ENCODE measurements around the gene PRRG2. TPM values are rescaled to one million over a fixed set of nuclear protein-coding genes. Genes with fewer than 3 reads are reported as not detected.

PRRG2 gene
- total and polyA plus RNA-seq, 2 of the 13 experiments (the other 11 are each of a cell fraction or from before 2014, with no cell fraction given): 0.66 to 0.82 TPM

- TF ChIP-seq THAP9 (CRISPR knock-in tag; IDR thresholded peaks at IDR 0.05; ENCODE audit: borderline replicate concordance) (no peak), ADNP (CRISPR knock-in tag; IDR thresholded peaks at IDR 0.05) (no peak), ZFP36L2 (CRISPR knock-in tag; IDR thresholded peaks at IDR 0.05) (no peak)
Measured at GRCh38 chr19:49534632-49535385, 46.3 kb upstream of the PRRG2 start (continued).

GRCh38 chr19:49536921-49537462 is 44.1 kb upstream of the PRRG2 start:
- in situ Hi-C loops (cut with HindIII; ENCODE audit: extremely low pct_ligation_motif_present, low pct_unique_long_range_greater_than_20kb) (no loop called here), intact Hi-C loops (cut with micrococcal nuclease; ENCODE audit: unreplicated experiment) (no loop called here)
- H2AFZ ChIP-seq (ENCODE audit: low read length): no peak overlapping the region
- H3K4me2 ChIP-seq (ENCODE audit: low read depth, low read length): no peak overlapping the region
- DNase-seq (ENCODE audit: low spot score): no peak
- no peaks in the 10 kb centered on the region for H3K4me1 ChIP-seq (ENCODE audit: insufficient read depth, low read length)
- H3K27ac ChIP-seq (ENCODE audit: extremely low read length, insufficient read depth, low read length): no peak overlapping the region
- FAIRE-seq: no peak
- peaks cover 10 to 37% of the 10 kb centered on the region in 2 experiments for H3K36me3 ChIP-seq (replicated peaks in 1 of 2; ENCODE audit: control insufficient read depth in 1 of 2, insufficient read depth in 2 of 2, low read length in 2 of 2)
- ChIA-PET POLR2A (no interaction called here), CTCF (ENCODE audit: low intra/inter-chr PET ratio, low total read pairs) (no interaction called here)
- H3K27me3 ChIP-seq (ENCODE audit: control insufficient read depth in 1 of 2, insufficient read depth in 2 of 2, low read length in 2 of 2): no peaks in the 10 kb centered on the region
- no peak overlapping the region for H3K9ac ChIP-seq (ENCODE audit: insufficient read depth, low read depth, low read length)
- H3K4me3 ChIP-seq (replicated peaks in 1 of 3; ENCODE audit: insufficient read depth in 1 of 3, low read depth in 2 of 3, low read length in 3 of 3): no peak overlapping the region
- no peaks in the 10 kb centered on the region for H4K20me1 ChIP-seq (ENCODE audit: insufficient read depth, low read length)
- no peaks in the 10 kb centered on the region for H3K9me3 ChIP-seq (ENCODE audit: low read length)
- H3K79me2 ChIP-seq (ENCODE audit: insufficient read depth, low read length): no peaks in the 10 kb centered on the region
- no TSS peak for BruUV-seq (replicated peaks)
- ATAC-seq: no peak
- 95% methylated on average over 16 of the region's 22 CpGs for WGBS (ENCODE audit: low lambda C conversion rate)
- TF ChIP-seq ZBED4 (CRISPR knock-in tag; IDR thresholded peaks at IDR 0.05; ENCODE audit: borderline replicate concordance): no peak
- TF ChIP-seq STAT5B (CRISPR knock-in tag; IDR thresholded peaks at IDR 0.05): no peak
- TF ChIP-seq KDM3A (CRISPR knock-in tag; IDR thresholded peaks at IDR 0.05; ENCODE audit: low read depth): no peak
- no peak for TF ChIP-seq RCOR2 (CRISPR knock-in tag; IDR thresholded peaks at IDR 0.05)
- peak; percentile 54 for TF ChIP-seq AGO2 (optimal IDR thresholded peaks at IDR 0.05; ENCODE audit: low read depth, low read length)
- no peak for TF ChIP-seq MYC (CRISPR knock-in tag; IDR thresholded peaks at IDR 0.05; ENCODE audit: borderline replicate concordance)
- no peak for TF ChIP-seq KMT2B (CRISPR knock-in tag; IDR thresholded peaks at IDR 0.05)

Measured in HepG2 (cell line).